Measurements from ENCODE around the gene TULP1. TPM values are rescaled to one million over a fixed set of nuclear protein-coding genes. Genes with fewer than 3 reads are reported as not detected.

TULP1 gene
- total and polyA plus RNA-seq, 2 of the 8 experiments (the other 6 are each of a cell fraction or from before 2014, with no cell fraction given), result 3.2 to 6.8 TPM

DNA sequence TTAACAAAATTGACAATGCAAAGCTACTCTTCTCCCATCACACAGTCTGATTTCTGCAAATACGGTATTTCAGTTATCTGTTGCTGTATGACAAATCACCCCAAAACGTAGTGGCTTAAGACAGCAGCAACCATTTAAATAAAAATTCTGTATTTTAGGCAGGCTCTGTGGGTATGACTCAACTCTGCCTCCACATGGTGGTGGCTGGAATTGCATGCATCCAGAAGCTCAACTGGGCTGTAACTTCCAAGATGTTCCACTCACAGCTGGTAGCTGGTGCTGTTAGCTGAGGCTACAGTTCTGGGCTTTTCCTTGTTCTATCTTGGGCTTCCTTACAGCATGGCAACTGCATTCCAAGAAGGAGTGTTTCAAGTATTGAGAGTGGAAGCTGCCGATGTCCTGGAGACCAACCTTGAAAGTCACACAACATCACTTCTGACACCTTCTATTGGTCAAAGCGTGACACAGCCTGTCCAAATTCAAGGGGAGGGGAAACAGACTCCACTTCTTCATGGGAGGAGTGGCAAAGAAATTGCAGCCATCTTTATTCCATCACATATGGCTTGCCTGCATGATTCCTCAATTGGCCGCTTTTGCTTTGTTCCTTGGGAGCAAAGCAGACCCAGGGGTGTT is 39.7 kb upstream of the TULP1 start (continued):
- no peak for TF ChIP-seq POU5F1 (IDR thresholded peaks at IDR 0.05; ENCODE audit: low read depth, low read length)
- TF ChIP-seq MAFK (IDR thresholded peaks at IDR 0.05; ENCODE audit: low read depth, low read length), result no peak
- TF ChIP-seq ATF2 (IDR thresholded peaks at IDR 0.05; ENCODE audit: low read length), result no peak
- no peak for TF ChIP-seq CEBPB (IDR thresholded peaks at IDR 0.05; ENCODE audit: low read depth, low read length)
- no peak for TF ChIP-seq FOSL1 (IDR thresholded peaks at IDR 0.05; ENCODE audit: insufficient read depth, low read depth, low read length)
- TF ChIP-seq YY1 (IDR thresholded peaks at IDR 0.05; ENCODE audit: low read depth, low read length), result 0 out of 2 replicates have a peak, but pooled peaks have one; percentile 8
- no peak for TF ChIP-seq SP4 (IDR thresholded peaks at IDR 0.05; ENCODE audit: low read length)
- TF ChIP-seq ZNF274 (IDR thresholded peaks at IDR 0.05; ENCODE audit: borderline replicate concordance, extremely low read depth, low read length), result no peak
- TF ChIP-seq BACH1 (IDR thresholded peaks at IDR 0.05; ENCODE audit: low read length), result no peak
